Activated CD4-positive, alpha-beta memory T cell treated with anti-CD3 and anti-CD28 coated beads, Interleukin-2, amount 10 ng/mL, durations not matched to agents 7 days and 5 days (primary cell): Measurements from ENCODE around the gene APBB1. TPM values are rescaled to one million over a fixed set of nuclear protein-coding genes. Genes with fewer than 3 reads are reported as not detected.

ENCODE experiments used
- CTCF ChIA-PET: fragments of 350-600 bp; sonication (Branson Sonifier 250); formaldehyde crosslinking; loops from one replicate; lab custom pipeline; 2021; ENCODE audit warnings: antibody characterized with exemption, inconsistent platforms; lab: Charles Lee
- POLR2A ChIA-PET: fragments of 350-600 bp; sonication (Branson Sonifier 250); formaldehyde crosslinking; loops from one replicate; lab custom pipeline; 2021; ENCODE audit warnings: antibody characterized with exemption; lab: Charles Lee
- DNase-seq: peaks from one replicate; pipeline ENCODE4 v3.0.0-alpha.2; 2020
- H3K27ac Mint-ChIP-seq: one replicate; pipeline ENCODE4 v1.8.0; 2021; ENCODE audit warnings: mild to moderate bottlenecking, mixed read lengths
- H3K27me3 Mint-ChIP-seq: one replicate; pipeline ENCODE4 v1.8.0; 2021; ENCODE audit warnings: mixed read lengths
- H3K36me3 Mint-ChIP-seq: one replicate; pipeline ENCODE4 v1.8.0; 2021; ENCODE audit warnings: low read depth, mixed read lengths
- H3K4me1 Mint-ChIP-seq: one replicate; pipeline ENCODE4 v1.8.0; 2021; ENCODE audit warnings: mixed read lengths
- H3K4me3 Mint-ChIP-seq: one replicate; pipeline ENCODE4 v1.8.0; 2021; ENCODE audit warnings: mild to moderate bottlenecking, mixed read lengths
- H3K9me3 Mint-ChIP-seq: one replicate; pipeline ENCODE4 v1.8.0; 2021; ENCODE audit warnings: mixed read lengths
- total RNA-seq, 2 experiments: library from RNA; stranded (reverse); gene quantifications; one replicate each; pipeline ENCODE4 v1.2.3, GENCODE V29; 2021

The APBB1 gene
- total RNA-seq, 2 experiments from 2014 or later, result 56.0 to 57.6 TPM

DNA sequence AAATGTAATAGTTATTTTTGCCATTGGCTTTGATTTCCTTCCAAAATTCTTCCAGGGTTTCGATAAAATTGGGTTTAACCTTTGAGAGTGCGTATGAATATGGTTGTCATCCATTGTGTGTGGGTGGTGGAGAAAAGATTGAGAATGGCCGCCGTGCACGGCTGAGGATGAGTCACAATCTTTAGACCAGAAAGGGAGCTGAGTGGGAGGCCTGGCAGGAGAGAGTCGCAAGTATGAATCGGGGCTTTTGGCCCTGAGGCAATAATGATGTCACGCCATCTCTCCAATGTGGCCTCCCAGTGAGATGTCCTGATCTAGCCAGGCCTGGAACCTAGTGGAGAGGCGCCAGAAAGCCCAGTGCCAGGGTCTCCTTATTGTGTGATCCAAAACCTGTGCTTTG, 61.7 kb downstream of the APBB1 start:
- Mint-ChIP-seq H3K9me3 (no peaks in the 10 kb centered on the region), H3K4me1 (peaks cover 9% of the 10 kb centered on the region), H3K4me3 (no peak overlapping the region), H3K36me3 (no peaks in the 10 kb centered on the region), H3K27me3 (no peaks in the 10 kb centered on the region), H3K27ac (no peak overlapping the region)
- DNase-seq, result peak; percentile 22
- ChIA-PET CTCF (interaction anchor here (2.1 kb wide), 1 partner anchor 106 kb away, joined by 9 read pairs; no protein-coding TSS in a partner anchor), POLR2A (interaction anchor here (1.1 kb wide), 1 partner anchor 123 kb away, joined by 3 read pairs; no protein-coding TSS in a partner anchor)

DNA sequence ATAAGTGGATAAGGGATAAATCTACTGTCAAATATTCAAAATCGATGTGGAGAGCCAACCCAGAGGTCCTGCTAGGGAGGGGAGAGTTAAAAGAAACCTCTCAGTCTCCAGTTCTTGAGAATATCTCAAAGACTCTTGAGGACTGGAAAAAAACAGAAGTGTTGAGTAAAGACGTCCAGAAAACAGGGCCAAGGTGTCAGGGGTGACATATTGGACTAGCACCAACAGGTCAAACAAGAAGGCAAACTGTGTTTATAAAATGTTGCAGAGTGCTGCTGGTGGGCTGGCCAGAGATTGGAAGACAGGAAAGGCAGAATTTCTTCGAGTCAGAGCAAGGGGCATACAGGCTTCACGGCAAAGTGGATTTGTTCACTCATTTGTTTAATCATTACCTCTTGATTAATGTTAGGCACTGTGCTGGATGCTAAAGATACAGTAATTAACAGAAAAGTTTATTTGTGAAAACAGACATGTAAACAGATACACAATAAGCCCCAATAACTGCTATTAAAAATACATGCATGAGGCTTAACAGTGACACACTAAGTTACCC, 62.3 kb downstream of the APBB1 start:
- Mint-ChIP-seq H3K27ac (no peak overlapping the region), H3K4me1 (peaks cover 16% of the 10 kb centered on the region), H3K27me3 (no peaks in the 10 kb centered on the region), H3K36me3 (no peaks in the 10 kb centered on the region), H3K9me3 (no peaks in the 10 kb centered on the region), H3K4me3 (no peak overlapping the region)
- DNase-seq, result no peak
- POLR2A ChIA-PET, result no interaction called here
- CTCF ChIA-PET, result interaction anchor here (6.2 kb wide), 1 partner anchor 105 kb away, joined by 117 read pairs; no protein-coding TSS in a partner anchor

DNA sequence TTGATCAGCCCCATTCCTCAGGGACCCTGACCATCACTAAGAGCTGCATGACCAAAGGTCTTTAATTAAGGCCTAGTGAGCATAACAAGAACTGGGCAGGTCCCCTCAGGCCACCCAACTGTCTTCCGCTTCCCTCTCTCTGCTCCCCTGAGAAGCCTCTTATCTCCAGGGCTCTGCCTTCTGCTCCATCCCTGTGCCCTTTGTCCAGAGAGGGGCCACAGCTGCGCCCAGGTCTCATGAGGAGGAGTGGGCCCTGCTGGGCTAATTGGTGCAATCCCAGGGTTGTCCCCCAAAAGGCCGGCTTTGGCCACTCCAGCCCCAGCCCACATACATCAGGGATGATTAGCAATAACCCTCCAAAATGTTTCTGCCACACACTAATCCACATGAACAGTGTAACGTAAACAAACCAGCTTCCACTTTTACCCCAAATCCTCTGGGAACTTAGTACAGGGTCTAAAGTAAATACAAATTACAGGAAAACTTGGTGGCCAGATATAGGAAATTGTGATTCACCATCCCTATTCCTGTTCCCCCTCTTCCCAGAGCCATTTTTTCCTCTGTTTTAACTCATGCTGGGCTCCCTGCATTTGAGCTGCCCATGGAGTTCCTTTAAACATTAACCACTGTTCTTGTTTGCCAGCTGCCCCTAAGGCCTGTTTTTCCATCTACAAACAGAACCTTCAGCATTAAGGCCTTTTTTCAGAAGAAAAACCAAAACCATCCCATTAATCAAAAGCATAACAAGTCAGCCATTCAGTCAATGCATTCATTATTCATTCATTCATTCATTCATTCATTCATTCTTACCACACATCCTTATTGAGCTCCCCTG, 64.0 kb downstream of the APBB1 start:
- no peak for DNase-seq
- Mint-ChIP-seq H3K9me3 (no peaks in the 10 kb centered on the region), H3K36me3 (no peaks in the 10 kb centered on the region), H3K4me1 (peaks cover 19% of the 10 kb centered on the region), H3K4me3 (no peak overlapping the region), H3K27ac (no peak overlapping the region), H3K27me3 (no peaks in the 10 kb centered on the region)
- CTCF ChIA-PET, result interaction anchor here (0.9 to 8.5 kb wide), 16 partner anchors 8 to 362 kb away, joined by 3 to 117 read pairs (median 8); partner anchors contain the start of gene CAVIN3
- POLR2A ChIA-PET, result interaction anchor here (1.3 kb wide), 1 partner anchor 35 kb away, joined by 4 read pairs; no protein-coding TSS in a partner anchor

DNA sequence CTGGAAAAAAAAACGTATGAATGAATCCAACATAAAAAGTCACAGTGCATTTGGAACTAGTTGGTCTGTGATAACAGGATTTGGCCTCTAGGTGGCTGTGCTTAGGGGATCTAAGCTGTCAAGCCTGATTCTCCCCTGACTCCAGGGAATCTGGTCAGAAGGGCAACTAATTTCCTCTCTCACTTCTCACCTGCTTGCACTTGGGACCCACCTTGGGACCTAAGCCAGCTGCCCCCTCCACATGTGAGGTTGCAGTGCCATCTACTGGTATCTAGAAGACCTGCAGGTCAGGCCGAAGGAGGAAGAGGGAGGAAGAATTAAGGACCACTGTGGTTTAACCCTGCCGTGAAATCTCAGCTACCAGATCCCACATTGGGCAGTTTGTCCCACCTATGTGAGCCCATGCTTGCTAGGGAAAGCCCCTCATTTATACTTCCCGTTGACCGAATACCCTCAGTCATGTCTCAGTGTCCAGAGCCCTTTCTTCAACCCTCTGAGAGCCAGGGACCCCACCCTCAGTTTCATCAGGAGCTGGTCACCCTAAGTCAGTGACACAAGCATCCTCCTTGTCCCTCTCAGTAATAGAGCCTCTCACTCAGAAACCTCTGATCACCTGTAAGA, 65.4 kb downstream of the APBB1 start:
- no peak overlapping the region for H3K27ac Mint-ChIP-seq
- POLR2A ChIA-PET, result interaction anchor here (1.3 to 1.4 kb wide), 2 partner anchors 9 to 34 kb away, joined by 6 read pairs; partner anchors contain the start of gene CAVIN3
- H3K4me3 Mint-ChIP-seq, result no peak overlapping the region
- peak; percentile 62 for DNase-seq
- H3K9me3 Mint-ChIP-seq, result no peaks in the 10 kb centered on the region
- H3K4me1 Mint-ChIP-seq, result peaks cover 19% of the 10 kb centered on the region
- no peaks in the 10 kb centered on the region for H3K27me3 Mint-ChIP-seq
- CTCF ChIA-PET, result interaction anchor here (0.5 to 8.5 kb wide), 32 partner anchors 9 to 341 kb away, joined by 3 to 117 read pairs (median 4); partner anchors contain the start of genes CAVIN3 and CCKBR
- H3K36me3 Mint-ChIP-seq, result no peaks in the 10 kb centered on the region

DNA sequence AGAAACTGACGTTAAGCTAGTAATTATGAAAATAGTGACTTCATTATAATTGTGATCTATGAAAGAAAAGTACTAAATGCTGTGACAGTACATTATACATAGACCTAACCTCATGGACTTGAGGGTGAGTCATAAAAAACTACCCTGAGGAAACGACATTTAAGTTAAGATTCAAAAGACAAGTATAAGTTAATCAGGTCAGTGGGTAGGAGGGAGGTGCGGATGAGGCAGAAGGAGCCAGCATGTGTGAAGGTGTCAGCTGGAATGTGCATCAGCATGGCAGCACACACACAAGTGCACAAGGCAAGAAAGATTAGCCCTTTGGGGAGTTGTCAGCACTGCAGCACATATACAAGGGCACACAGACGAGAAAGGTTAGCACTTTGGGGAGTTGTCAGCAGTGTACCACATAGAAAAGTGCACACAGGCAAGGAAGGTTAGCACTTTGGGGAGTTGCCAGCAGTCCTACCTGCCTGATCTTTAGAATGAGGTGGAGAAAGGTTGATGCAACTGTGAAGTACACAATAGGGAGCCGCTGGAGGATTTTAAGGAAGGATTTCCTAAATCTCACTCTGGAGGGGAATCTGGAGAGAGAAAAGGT, 67.0 kb downstream of the APBB1 start:
- Mint-ChIP-seq H3K4me1 (peaks cover 18% of the 10 kb centered on the region), H3K9me3 (no peaks in the 10 kb centered on the region), H3K27me3 (no peaks in the 10 kb centered on the region), H3K27ac (no peak overlapping the region), H3K4me3 (no peak overlapping the region), H3K36me3 (no peaks in the 10 kb centered on the region)
- ChIA-PET POLR2A (interaction anchor here (0.9 to 1.9 kb wide), 4 partner anchors 30 to 91 kb away, joined by 3 to 8 read pairs (median 4); partner anchors contain the start of gene CAVIN3), CTCF (interaction anchor here (0.8 to 8.5 kb wide), 11 partner anchors 10 to 461 kb away, joined by 3 to 117 read pairs (median 8); partner anchors contain the start of genes CAVIN3 and CCKBR)
- DNase-seq, result peak; percentile 33

DNA sequence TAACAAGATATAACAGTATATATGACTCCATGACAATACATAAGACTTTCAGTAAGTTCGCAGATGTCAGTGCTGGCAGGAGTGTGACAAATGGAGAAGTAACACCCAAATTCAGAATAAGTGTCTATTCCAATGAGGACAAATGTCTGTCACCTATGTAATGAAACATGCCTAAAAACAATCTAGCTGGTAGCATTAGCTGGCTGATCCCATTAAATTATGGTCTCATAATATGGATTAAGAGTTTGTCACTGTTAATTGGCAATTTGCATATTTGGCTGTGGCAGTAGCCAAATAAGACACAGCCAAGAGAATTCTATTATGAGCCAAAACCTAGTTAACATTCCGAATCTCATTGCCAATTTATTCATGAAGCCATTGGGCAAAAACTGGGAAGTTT, 68.4 kb downstream of the APBB1 start:
- no peaks in the 10 kb centered on the region for H3K9me3 Mint-ChIP-seq
- no peak for DNase-seq
- H3K27me3 Mint-ChIP-seq, result no peaks in the 10 kb centered on the region
- CTCF ChIA-PET, result interaction anchor here (5.3 to 8.5 kb wide), 5 partner anchors 13 to 99 kb away, joined by 40 to 117 read pairs (median 54); partner anchors contain the start of gene CAVIN3
- H3K4me1 Mint-ChIP-seq, result peaks cover 16% of the 10 kb centered on the region
- H3K4me3 Mint-ChIP-seq, result no peak overlapping the region
- no peak overlapping the region for H3K27ac Mint-ChIP-seq
- H3K36me3 Mint-ChIP-seq, result no peaks in the 10 kb centered on the region
- POLR2A ChIA-PET, result no interaction called here

DNA sequence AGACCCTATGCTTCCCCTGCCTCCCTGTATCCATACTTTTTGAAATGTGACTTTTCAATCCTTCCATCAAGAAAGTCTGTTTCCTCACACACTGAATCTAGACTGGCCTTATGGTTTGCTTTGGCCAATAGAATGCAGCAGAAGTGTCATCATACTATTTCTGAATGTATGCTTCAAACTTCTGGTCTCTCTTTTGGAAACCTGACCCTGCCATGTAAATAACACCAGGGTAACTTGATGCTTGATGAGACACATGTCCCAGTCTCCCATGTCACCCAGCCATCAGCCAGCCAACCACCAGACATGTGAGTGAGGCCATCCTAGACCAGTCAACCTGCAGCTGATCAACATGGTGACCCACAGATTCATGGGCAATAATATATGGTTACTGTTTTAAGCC, 68.9 kb downstream of the APBB1 start:
- H3K4me1 Mint-ChIP-seq, result peaks cover 16% of the 10 kb centered on the region
- no peaks in the 10 kb centered on the region for H3K27me3 Mint-ChIP-seq
- H3K27ac Mint-ChIP-seq, result no peak overlapping the region
- H3K9me3 Mint-ChIP-seq, result no peaks in the 10 kb centered on the region
- DNase-seq, result no peak
- POLR2A ChIA-PET, result no interaction called here
- H3K4me3 Mint-ChIP-seq, result no peak overlapping the region
- no peaks in the 10 kb centered on the region for H3K36me3 Mint-ChIP-seq
- CTCF ChIA-PET, result interaction anchor here (1.3 to 8.5 kb wide), 4 partner anchors 13 to 98 kb away, joined by 3 to 90 read pairs (median 22); no protein-coding TSS in a partner anchor

DNA sequence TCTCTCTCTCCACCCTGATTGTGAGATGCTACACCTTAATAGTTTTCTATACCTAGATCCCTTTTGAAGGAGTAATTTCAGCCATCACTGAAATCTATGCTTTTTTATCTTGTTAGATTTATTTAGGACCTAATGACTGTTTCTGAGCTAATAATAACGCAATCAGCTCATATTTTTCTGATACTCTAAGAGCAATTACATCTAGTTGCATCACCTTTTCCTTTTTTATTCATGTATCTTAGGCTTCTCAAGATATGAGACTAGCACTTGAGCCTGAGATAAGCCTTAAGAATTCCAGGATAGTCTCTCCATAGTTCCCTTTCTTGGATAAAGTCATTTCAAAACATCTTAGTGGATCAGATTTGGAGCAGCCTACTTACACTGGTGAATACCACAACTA, 73.5 kb downstream of the APBB1 start:
- Mint-ChIP-seq H3K27ac (no peak overlapping the region), H3K27me3 (no peaks in the 10 kb centered on the region)

More for the DNA sequence above, 73.5 kb downstream of the APBB1 start:
- POLR2A ChIA-PET, result no interaction called here
- Mint-ChIP-seq H3K4me1 (no peaks in the 10 kb centered on the region), H3K9me3 (no peaks in the 10 kb centered on the region), H3K4me3 (no peak overlapping the region), H3K36me3 (no peaks in the 10 kb centered on the region)
- CTCF ChIA-PET, result interaction anchor here (1.7 to 1.8 kb wide), 3 partner anchors 8 to 49 kb away, joined by 4 to 11 read pairs (median 6); no protein-coding TSS in a partner anchor
- DNase-seq, result no peak

Other genes with a start within 250 kb of the APBB1 start
- gene OR52B2, start 248.8 kb downstream of the APBB1 start, total RNA-seq, result not detected
- not detected for gene OR52W1, start 219.9 kb downstream of the APBB1 start, total RNA-seq
- not detected for gene C11orf42, start 213.5 kb downstream of the APBB1 start, total RNA-seq
- gene FHIP1B, start 184.5 kb downstream of the APBB1 start, total RNA-seq, result 10 to 100 TPM; 19.1 to 19.2 TPM
- under 1 TPM; 0.20 to 0.30 TPM for gene CNGA4, start 180.0 kb downstream of the APBB1 start, total RNA-seq
- gene CCKBR, start 159.3 kb downstream of the APBB1 start, total RNA-seq, result not detected
- gene CAVIN3, start 98.6 kb downstream of the APBB1 start, total RNA-seq, result 10 to 100 TPM; 12.1 to 13.2 TPM
- gene SMPD1, start 28.6 kb downstream of the APBB1 start, total RNA-seq, result 10 to 100 TPM; 55.1 to 58.5 TPM
- gene HPX, start 21.9 kb upstream of the APBB1 start, total RNA-seq, result under 1 TPM in 1 of 2 experiments, not detected in 1; 0.18 TPM
- gene TRIM3, start 54.8 kb upstream of the APBB1 start, total RNA-seq, result 1 to 10 TPM; 7.9 to 9.9 TPM
- 10 to 100 TPM; 38.5 to 39.2 TPM for gene ARFIP2, start 62.2 kb upstream of the APBB1 start, total RNA-seq
- gene TIMM10B, start 62.4 kb upstream of the APBB1 start, total RNA-seq, result 10 to 100 TPM; 39.0 to 40.5 TPM
- 10 to 100 TPM; 18.5 to 19.6 TPM for gene DNHD1, start 78.2 kb upstream of the APBB1 start, total RNA-seq
- 10 to 100 TPM; 21.8 to 24.4 TPM for gene RRP8, start 184.5 kb upstream of the APBB1 start, total RNA-seq
- 100 to 1,000 TPM; 135 to 138 TPM for gene ILK, start 184.7 kb upstream of the APBB1 start, total RNA-seq
- gene TAF10, start 193.1 kb upstream of the APBB1 start, total RNA-seq, result 100 to 1,000 TPM; 159 to 161 TPM
- 100 to 1,000 TPM; 130 to 131 TPM for gene TPP1, start 200.3 kb upstream of the APBB1 start, total RNA-seq
- under 1 TPM; 0.23 to 0.25 TPM for gene DCHS1, start 236.7 kb upstream of the APBB1 start, total RNA-seq